ENCODE measurements around the gene DDX50. TPM values are rescaled to one million over a fixed set of nuclear protein-coding genes. Genes with fewer than 3 reads are reported as not detected.

DDX50 gene
- total RNA-seq, 1 experiment from 2014 or later, result 37.1 TPM

- CTCF ChIA-PET, result interaction anchor here (0.5 to 1.1 kb wide), 4 partner anchors 33 to 581 kb away, joined by 3 to 5 read pairs (median 4); partner anchors contain the start of gene DDX21
- POLR2A ChIA-PET, result no interaction called here
- Mint-ChIP-seq H3K27ac (peak within 1 kb of the TSS; percentile 98), H3K27me3 (ENCODE audit: low read depth) (no peaks in the 10 kb centered on the region), H3K4me3 (peak within 1 kb of the TSS; percentile 94), H3K36me3 (peaks cover 15% of the 10 kb centered on the region), H3K4me1 (peaks cover 25% of the 10 kb centered on the region), H3K9me3 (no peaks in the 10 kb centered on the region)
- peak; percentile 89 for ATAC-seq
- peak; percentile 92 for DNase-seq (ENCODE audit: low spot score)
- TF ChIP-seq IRF1 (CRISPR knock-in tag; IDR thresholded peaks at IDR 0.05) (no peak), TCF7 (CRISPR knock-in tag; IDR thresholded peaks at IDR 0.05; ENCODE audit: low read depth) (no peak; the same call in 1 of the 2 replicates), GRHL2 (CRISPR knock-in tag; IDR thresholded peaks at IDR 0.05; ENCODE audit: insufficient replicate concordance, severe bottlenecking) (no peak), JUN (CRISPR knock-in tag; IDR thresholded peaks at IDR 0.05) (peak; percentile 88; the same call in 1 of the 2 replicates), ZNF121 (CRISPR knock-in tag; IDR thresholded peaks at IDR 0.05) (no peak), MYBL2 (CRISPR knock-in tag; IDR thresholded peaks at IDR 0.05) (peak; percentile 47; the same call in 1 of the 2 replicates), NFATC4 (CRISPR knock-in tag; IDR thresholded peaks at IDR 0.05) (no peak), RORB (CRISPR knock-in tag; IDR thresholded peaks at IDR 0.05) (no peak), E2F5 (CRISPR knock-in tag; IDR thresholded peaks at IDR 0.05) (peak; percentile 89), PRRX2 (CRISPR knock-in tag; IDR thresholded peaks at IDR 0.05) (no peak), FOXK1 (CRISPR knock-in tag; IDR thresholded peaks at IDR 0.05) (peak; percentile 76; the same call in 1 of the 2 replicates), SMAD4 (CRISPR knock-in tag; IDR thresholded peaks at IDR 0.05) (no peak), ZNF219 (CRISPR knock-in tag; IDR thresholded peaks at IDR 0.05; ENCODE audit: borderline replicate concordance) (0 out of 2 replicates have a peak, but pooled peaks have one; percentile 53), E2F4 (CRISPR knock-in tag; IDR thresholded peaks at IDR 0.05; ENCODE audit: borderline replicate concordance, low read depth) (no peak), SP1 (CRISPR knock-in tag; conservative IDR thresholded peaks at IDR 0.05) (peak; percentile 68; the same call in 1 of the 2 replicates), KAT7 (CRISPR knock-in tag; IDR thresholded peaks at IDR 0.05; ENCODE audit: borderline replicate concordance) (no peak), ESRRA (CRISPR knock-in tag; IDR thresholded peaks at IDR 0.05; ENCODE audit: borderline replicate concordance) (no peak), NFE2L1 (CRISPR knock-in tag; IDR thresholded peaks at IDR 0.05) (peak; percentile 28; the same call in 1 of the 2 replicates), GABPB1 (CRISPR knock-in tag; IDR thresholded peaks at IDR 0.05) (peak; percentile 22; the same call in 1 of the 2 replicates), JAZF1 (CRISPR knock-in tag; IDR thresholded peaks at IDR 0.05) (no peak), ZNF138 (CRISPR knock-in tag; conservative IDR thresholded peaks at IDR 0.05) (no peak), IRF2 (CRISPR knock-in tag; IDR thresholded peaks at IDR 0.05; ENCODE audit: borderline replicate concordance, low read depth) (no peak)
- TF ChIP-seq, protein P1, sequence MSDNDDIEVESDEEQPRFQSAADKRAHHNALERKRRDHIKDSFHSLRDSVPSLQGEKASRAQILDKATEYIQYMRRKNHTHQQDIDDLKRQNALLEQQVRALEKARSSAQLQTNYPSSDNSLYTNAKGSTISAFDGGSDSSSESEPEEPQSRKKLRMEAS (CRISPR knock-in tag; IDR thresholded peaks at IDR 0.05), result peak; percentile 82
- TF ChIP-seq, protein P2, sequence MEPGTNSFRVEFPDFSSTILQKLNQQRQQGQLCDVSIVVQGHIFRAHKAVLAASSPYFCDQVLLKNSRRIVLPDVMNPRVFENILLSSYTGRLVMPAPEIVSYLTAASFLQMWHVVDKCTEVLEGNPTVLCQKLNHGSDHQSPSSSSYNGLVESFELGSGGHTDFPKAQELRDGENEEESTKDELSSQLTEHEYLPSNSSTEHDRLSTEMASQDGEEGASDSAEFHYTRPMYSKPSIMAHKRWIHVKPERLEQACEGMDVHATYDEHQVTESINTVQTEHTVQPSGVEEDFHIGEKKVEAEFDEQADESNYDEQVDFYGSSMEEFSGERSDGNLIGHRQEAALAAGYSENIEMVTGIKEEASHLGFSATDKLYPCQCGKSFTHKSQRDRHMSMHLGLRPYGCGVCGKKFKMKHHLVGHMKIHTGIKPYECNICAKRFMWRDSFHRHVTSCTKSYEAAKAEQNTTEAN (CRISPR knock-in tag; IDR thresholded peaks at IDR 0.05), result no peak; the same call in 1 of the 2 replicates
- TF ChIP-seq, protein P3, sequence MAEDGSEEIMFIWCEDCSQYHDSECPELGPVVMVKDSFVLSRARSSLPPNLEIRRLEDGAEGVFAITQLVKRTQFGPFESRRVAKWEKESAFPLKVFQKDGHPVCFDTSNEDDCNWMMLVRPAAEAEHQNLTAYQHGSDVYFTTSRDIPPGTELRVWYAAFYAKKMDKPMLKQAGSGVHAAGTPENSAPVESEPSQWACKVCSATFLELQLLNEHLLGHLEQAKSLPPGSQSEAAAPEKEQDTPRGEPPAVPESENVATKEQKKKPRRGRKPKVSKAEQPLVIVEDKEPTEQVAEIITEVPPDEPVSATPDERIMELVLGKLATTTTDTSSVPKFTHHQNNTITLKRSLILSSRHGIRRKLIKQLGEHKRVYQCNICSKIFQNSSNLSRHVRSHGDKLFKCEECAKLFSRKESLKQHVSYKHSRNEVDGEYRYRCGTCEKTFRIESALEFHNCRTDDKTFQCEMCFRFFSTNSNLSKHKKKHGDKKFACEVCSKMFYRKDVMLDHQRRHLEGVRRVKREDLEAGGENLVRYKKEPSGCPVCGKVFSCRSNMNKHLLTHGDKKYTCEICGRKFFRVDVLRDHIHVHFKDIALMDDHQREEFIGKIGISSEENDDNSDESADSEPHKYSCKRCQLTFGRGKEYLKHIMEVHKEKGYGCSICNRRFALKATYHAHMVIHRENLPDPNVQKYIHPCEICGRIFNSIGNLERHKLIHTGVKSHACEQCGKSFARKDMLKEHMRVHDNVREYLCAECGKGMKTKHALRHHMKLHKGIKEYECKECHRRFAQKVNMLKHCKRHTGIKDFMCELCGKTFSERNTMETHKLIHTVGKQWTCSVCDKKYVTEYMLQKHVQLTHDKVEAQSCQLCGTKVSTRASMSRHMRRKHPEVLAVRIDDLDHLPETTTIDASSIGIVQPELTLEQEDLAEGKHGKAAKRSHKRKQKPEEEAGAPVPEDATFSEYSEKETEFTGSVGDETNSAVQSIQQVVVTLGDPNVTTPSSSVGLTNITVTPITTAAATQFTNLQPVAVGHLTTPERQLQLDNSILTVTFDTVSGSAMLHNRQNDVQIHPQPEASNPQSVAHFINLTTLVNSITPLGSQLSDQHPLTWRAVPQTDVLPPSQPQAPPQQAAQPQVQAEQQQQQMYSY (CRISPR knock-in tag; IDR thresholded peaks at IDR 0.05), result no peak
- TF ChIP-seq, protein P4, sequence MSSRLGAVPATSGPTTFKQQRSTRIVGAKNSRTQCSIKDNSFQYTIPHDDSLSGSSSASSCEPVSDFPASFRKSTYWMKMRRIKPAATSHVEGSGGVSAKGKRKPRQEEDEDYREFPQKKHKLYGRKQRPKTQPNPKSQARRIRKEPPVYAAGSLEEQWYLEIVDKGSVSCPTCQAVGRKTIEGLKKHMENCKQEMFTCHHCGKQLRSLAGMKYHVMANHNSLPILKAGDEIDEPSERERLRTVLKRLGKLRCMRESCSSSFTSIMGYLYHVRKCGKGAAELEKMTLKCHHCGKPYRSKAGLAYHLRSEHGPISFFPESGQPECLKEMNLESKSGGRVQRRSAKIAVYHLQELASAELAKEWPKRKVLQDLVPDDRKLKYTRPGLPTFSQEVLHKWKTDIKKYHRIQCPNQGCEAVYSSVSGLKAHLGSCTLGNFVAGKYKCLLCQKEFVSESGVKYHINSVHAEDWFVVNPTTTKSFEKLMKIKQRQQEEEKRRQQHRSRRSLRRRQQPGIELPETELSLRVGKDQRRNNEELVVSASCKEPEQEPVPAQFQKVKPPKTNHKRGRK (CRISPR knock-in tag; IDR thresholded peaks at IDR 0.05; ENCODE audit: borderline replicate concordance), result 0 out of 2 replicates have a peak, but pooled peaks have one; percentile 35
- TF ChIP-seq, protein P5, sequence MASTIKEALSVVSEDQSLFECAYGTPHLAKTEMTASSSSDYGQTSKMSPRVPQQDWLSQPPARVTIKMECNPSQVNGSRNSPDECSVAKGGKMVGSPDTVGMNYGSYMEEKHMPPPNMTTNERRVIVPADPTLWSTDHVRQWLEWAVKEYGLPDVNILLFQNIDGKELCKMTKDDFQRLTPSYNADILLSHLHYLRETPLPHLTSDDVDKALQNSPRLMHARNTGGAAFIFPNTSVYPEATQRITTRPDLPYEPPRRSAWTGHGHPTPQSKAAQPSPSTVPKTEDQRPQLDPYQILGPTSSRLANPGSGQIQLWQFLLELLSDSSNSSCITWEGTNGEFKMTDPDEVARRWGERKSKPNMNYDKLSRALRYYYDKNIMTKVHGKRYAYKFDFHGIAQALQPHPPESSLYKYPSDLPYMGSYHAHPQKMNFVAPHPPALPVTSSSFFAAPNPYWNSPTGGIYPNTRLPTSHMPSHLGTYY (CRISPR knock-in tag; IDR thresholded peaks at IDR 0.05), result no peak
Observed at GRCh38 chr10:68988530-68989316, 87.6 kb downstream of the DDX50 start, which contains the start of gene KIFBP. TSS of gene KIFBP (plus strand) at chr10:68988803. CDS start at chr10:68988833, 30 bp downstream.

Data from WTC11 (cell line).